Endometrial microvascular endothelial cells (primary cell): Measurements from ENCODE around the gene ENDOU. TPM values are rescaled to one million over a fixed set of nuclear protein-coding genes. Genes with fewer than 3 reads are reported as not detected.

ENCODE experiments used
- in situ Hi-C: cut with HindIII; loops from 2 replicates; pipeline ENCODE4 v1.10.0; 2017; ENCODE audit warnings: low sequenced_read_pairs, low pct_unique_long_range_greater_than_20kb; ENCODE audit errors: inconsistent ontology term
- total RNA-seq: library from RNA; depleted of rRNA; stranded (reverse); fragments of >200 nt; gene quantifications from one replicate; pipeline ENCODE4 v1.2.3, GENCODE V29; 2015; ENCODE audit errors: inconsistent ontology term

The ENDOU gene
- total RNA-seq, 1 donor from 2014 or later: not detected

DNA sequence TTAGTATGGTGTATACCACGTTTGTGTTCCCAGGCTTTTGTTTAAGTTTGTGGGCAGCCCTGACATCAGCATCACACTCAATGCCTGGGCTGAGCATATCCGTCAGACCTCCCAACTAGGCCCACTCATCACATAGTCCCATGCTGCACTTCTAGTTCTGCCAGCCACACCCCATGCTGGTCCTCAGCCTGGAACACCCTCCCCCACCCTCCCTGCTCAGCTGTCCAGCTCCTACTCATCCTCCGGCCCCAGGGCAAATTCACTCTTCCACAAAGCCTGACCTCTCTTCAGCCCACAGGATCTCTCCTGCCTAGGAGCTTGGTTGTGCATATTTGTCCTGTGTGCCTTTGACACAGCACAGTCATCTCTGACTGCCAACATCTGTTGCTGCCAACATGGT, 3.9 kb upstream of the ENDOU start:
- in situ Hi-C loops: no loop called here

DNA sequence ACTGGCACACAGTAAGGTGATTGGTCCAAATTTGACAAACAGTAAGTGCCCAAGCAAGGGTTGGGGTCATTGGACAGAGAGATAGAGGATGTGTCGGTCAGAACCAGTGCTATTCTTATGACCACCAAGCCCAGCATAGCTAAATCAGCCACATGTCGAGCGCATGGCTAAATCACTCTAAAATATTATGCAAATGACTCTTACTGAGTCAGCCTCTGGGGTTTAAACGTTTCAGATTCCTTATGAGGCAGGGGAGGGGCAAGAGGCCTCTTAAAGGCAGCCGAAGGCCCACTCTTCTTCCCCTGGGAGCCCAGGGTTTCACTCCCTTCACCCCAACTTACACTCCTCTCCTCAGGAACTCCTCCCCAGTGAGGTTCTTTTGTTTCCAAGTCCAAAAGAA, 603 bp upstream of the ENDOU start:
- in situ Hi-C loops: no loop called here

DNA sequence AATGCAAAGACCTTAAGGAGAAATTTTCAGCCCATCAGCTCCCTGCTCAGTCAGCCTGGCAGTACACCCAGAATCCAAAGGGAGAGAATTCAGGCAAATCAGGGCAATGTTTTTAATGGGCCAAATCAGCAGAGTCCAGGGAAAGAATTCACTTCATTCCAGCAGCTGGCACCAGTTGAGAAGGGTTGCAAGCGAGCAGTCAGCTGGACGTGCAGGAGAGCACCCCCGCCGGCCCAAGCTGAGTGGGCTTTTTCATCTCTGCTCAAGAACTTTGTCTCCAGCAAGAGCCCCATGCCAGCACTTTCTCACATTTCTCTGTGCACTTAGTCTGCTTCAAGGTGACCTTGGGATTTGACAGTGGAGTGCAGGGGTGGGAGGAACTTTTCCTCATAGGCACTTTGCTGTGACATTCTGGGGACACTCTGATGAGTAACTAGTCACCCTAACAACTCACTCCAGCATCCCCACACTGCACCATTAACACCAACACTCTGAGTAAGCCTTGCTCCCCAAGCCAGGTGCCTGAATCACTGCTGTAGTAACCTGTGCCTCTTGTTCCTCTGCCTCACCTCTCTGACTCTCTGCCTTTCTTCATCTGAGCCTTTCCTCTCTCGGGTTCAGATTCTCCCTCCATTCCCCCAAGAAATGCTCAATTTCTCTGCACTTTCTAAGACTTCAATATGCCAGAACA, 2.2 kb downstream of the ENDOU start:
- in situ Hi-C loops: no loop called here

DNA sequence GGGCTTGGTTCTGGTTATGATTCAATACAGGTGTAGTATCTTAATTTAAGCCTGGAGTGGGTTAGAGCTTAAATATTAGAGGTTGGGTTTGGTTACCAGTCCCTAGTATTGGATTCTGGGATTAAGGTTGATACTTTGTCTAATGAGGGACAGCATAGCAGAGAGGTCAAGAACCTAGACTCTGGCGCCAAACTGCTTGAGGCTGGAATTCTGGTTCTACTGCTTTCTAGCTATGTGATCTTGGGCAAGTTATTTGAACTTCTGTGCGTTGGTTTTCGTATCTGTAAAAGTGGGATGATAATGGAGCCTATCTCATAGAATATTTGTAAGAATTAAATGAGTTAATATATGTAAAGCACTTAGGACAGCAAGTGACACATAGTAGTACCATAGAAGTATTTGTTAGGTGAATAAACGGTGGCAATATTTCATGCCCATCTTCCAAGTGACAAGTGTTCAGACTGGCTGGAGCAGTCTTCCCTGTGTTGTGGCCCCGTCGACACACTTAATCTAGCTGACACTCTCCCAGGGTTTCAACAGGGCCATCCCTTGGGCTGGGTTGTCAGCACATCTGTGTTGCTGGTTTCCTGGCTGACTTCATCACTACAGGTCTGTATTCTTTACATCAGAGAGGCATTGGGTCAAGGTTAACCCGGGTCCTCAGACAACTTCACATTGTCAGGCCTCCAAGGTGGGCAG, 3.0 kb downstream of the ENDOU start:
- in situ Hi-C loops: no loop called here

DNA sequence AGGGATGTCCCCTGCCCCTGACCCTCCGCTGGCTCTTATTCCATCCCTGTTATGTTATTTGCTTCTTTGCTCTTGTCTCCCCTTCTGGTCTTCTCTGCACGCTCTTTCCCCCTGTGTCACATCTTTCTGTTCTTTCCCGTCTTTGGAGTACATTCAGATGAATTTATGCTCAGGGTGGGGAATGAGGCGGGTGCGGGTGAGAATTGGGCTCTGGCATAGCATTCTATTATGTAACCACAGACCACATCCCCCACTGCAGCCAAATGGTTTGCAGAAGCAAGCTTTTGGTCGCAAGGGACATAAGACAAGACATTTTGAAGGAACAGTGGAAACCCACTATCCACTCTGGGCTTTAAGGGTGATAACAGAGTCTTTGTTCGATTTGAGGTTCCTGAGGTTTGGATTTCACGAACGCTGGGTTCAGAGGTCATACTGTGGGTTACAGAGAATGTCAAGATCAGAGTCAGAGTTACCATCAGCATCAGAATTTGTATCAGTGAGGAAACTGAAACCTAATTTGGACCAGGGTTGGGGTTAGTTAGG, 3.8 kb downstream of the ENDOU start:
- in situ Hi-C loops: no loop called here

DNA sequence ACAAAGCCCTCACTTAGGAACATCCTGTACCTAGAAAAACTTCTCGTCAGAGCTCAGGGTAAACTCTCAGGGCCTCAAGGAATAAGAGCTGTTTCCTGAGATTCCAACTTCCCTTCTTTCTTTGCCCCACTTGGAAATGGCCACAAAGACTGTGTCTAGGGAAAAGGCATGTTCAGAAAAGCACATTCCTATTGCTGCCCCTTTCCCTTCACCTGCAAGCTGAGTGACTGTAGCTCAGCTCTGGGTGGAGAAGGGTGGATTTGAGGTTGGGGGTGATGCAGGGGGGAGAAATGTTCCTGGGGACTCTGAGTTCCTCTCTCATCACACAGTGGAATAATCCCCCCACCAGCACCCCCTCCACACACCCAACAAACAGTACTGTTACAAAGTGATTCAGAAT, 6.8 kb downstream of the ENDOU start:
- in situ Hi-C loops: no loop called here

DNA sequence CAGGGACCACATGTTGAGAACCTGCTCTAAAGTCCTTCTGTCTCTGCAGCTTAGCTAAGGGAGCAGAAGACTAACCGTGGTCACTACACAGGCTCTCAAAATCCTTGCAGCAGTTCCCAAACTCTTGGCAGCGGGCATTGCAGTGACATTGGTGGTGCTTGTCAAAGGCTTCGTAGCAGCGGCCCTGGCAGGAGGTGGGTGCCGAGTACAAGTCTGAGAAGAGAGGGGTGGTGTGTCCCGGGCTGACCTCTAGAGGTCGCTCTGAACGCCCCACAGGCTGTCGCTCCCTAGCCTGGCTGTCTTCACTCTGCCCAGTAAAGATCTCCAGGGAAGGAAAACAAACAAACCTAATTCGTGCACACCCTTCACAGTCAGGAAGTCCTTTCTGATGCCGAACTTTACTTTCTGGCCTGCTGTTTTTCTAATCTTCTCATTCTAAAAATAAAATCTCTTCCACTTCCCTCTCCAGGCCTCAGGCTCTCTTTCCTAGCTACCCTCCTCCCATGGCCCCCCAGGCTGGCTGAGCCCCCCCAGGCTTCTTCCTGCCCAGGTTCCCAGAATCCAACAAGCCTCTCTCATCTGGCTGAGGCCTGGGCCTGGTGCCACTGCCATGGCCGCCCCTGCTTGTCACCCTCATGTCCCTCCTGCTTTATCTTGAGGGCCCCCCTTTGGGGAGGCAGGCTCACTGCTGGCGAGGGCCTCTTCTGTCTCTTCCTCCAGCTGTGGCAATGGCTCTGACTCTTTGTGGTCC, 7.7 kb downstream of the ENDOU start:
- in situ Hi-C loops: no loop called here

DNA sequence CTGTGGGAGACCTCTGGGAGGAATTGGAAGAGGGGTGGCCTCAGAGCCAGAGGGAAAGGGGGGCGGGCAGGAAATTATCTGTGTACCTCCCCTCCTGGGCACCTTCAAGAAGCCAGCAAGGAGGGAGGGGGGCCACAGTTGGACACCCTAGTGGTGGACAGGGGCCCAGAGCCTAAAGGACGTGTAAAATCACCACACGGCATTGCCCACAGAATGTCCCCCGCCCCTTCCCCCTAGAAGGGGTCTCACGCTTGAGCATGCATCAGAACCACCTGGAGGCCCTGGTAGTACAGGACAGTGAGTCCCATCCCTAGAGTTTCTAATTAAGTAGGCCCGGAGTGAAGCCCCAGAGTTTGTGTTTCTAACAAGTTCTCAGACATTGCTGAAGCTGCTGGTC, 8.2 kb downstream of the ENDOU start:
- in situ Hi-C loops: no loop called here

DNA sequence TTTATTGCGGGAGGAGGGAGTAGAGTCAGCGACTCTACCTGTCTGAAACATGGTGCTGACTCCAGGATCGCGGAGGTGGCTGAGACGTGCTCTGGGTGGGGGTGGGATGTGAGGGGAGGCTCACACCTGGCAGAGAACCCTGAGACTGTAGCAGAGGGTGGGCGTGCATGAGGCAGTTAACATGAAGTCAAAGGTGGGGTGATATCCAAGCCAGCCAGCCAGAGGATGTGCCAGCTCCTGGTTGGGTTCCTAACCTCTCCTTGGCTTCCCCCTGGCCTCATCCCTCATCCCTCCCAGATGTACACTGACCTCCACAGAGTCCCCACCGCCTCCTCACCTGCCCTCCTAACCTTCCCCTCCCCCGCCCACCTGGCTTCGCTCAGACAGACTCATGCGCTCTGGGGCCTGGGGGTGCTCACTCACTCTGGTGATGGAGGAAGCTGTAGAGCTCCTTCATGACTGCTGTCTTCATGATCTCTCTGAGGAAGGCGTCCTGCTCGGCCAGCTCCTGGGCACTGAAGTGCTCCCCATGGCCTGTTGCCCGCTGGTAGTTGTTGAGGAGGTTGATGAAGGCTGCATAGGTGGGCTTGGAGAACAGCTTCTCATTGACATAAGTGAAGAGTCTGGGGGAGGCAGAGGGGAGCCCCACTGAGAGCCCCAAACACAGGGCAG, 9.3 kb downstream of the ENDOU start:
- in situ Hi-C loops: no loop called here

DNA sequence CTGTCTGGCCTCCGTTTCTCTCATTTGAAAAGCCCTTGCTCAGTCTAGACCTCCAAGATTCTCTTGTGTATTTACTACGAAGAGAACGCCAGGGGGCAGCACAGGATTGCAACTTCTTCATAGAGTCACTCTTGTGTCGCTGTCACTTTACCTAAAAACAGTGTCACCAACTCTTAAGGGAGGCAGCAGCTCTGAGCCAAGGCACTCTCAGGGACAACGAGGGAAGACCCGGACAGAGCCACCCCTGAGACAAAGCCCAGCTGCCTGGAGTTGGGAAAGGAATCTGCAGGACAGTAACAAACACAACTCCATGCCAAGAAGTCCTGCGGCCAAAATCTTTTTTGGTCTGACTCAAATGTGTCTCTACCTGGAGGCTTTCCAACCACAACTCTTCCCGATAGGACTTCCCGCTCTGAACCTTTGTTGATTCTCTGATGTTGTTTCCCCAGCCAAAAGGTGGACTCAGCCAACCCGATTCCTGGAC, 9.9 kb downstream of the ENDOU start:
- in situ Hi-C loops: no loop called here

DNA sequence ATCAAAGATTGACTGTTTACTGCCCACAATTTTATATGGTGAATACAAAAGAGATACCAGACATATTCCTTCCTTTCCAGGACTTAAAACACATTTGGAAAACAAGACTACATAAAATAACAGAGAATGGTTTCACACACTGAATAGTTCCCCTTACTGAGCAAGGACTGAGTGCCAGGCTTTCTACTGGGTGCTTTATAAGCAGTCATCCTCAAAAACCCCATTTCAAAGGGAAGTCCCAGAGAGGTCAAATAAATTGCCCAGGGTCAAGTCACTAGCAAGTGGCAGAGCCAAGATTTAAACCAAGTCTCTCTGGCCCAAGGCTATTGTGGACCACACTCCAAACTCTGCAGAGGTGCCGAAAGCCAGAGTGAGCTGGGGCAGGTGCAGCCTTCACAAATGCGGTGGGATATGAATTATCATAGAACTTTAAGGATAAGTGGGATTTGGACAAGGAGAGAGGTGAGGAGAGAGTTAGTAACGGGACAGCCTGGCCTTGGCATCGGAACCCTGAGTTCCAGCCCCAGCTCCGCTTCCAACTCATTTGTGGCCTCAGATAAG, 10.4 kb downstream of the ENDOU start:
- in situ Hi-C loops: no loop called here

DNA sequence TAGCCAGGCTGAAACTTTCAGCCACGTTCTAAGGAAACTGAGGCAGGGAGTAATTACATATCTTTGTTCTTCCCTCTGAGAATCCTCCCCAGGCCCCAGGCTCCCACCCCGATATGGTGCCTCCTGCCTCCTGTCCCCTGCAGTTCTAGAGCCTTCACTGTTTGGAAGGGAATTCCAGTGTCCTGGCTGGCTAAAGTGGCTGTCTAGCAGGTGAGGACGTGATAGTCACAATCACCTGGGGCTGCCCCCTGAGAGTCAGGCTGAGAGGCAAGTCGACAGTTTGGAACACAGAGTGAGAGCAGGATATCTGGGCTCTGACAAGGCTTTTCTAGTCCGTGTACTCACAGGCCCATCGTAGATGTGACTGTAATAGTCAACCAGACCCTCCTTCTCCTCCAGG, 13.1 kb downstream of the ENDOU start:
- in situ Hi-C loops: no loop called here

DNA sequence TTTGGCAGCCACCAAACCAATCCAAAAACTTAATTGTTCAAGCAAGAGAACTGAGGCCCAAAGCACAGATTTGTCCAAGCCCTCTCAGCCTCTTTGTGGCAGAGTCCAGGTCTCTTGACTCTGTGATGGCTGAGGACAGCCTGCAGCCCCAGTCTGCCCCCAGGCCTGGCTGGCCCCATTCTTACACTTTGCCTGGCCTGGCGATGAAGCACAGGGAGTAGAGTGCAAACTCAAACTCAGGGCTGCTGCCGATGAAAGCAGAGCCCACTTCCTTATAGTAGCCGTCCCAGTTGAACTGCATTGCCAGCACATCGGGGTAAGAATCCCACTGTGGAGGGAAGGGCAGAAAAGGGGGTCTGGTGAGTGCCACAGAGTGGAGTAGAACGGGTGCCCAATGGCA, 13.8 kb downstream of the ENDOU start:
- in situ Hi-C loops: no loop called here

DNA sequence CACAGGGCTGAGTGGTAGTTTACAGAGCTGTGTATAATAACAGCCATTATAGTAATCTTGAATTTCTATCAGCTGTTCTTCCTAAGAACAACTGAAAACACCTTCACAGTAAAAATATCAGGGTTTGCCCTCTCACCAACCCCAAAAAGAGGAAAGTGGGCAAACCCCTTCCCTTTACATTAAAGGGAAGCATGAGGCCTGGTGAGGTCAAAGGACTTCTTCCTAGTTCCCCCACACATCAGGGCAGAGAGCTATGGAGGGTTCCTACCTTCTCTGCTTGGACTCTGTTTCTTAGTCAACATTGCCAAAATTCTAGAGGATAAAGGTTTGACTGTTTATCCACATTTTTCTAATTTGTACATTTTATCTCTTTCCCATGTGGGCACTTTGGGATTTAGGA, 15.0 kb downstream of the ENDOU start:
- in situ Hi-C loops: no loop called here

DNA sequence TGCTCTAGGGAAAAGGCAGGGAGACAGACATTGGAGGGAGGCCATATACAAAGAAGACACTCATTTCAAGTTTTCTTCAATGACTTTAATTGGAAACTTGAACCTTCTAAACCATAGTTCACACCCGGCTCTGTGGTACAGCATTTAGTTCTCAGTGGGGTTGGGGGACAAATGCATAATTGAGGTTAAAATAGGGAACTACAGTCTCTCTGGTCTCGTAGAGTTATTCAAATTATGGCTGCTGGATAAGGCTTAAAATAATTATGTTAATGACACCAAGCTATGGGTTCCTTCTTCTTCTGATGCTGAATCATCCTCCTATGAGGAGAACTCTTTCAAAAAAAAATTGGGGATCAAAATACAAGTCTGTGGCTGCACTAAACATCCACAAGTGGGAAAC, 15.6 kb downstream of the ENDOU start:
- in situ Hi-C loops: no loop called here

DNA sequence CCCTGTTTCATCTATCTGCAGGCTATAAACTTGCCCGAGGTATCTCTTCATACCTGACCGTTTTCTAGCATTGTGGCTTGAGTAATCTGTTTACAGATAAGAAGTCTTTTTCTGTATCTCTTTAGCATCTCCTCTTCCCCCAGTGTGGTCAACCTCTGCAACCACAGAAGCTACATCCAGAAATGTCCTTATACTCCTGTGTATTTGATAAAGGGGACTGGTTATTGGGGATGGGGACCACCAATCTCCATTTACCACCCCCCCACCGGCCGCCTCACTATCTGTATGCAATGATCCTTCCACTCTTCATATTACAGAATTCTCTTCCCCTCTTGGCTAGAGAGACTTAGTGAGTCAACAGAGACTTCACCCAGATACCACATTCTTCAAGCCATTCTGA, 16.1 kb downstream of the ENDOU start:
- in situ Hi-C loops: no loop called here

DNA sequence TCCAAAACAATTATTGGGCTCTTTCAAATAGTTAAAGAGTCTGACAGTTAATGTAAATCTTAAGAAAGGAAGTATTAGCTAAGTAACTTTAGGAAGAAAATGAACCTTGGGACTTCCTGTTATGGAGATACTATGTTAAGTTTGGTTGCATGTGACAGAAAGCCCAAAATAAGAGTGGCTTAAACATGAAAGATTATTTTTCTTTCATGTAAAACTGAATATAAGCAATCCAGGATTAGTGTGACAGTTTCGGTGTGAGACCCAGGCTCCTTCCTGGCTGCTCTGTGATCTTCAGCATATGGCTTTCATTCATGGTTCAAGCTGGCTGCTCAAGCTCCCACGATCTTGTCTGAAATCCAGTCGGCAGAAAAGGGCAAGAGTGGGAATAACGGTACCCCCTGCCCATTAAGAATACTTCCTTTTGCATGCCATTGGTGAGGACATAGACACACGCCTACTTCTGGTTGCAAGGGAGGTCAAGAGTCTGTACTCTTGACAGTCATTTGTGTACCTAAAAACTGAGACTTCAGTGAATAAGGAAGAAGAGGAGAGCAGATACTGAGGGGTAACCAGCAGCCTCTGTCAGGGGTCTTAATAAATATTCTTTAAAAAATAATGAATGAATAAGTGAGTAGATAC, 17.3 kb downstream of the ENDOU start:
- in situ Hi-C loops: no loop called here

DNA sequence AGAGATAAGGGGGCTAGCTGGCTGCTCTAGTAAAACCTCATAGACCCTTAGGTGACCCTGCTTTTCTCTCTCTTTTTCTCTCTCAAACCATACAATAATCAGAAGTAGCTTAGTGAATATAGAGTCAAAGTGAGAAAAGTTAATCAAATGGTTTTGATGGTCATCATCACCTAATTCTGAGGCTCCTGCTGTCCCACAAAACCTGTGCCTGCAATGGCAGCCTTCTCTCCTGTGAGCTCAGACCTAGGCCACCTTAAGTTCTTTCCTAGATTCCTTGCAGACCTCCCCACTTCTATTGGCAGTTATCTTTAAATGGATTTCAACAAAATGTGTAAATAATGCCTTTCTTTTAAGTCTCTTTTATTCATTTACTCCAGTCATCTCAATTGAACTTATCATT, 17.9 kb downstream of the ENDOU start:
- in situ Hi-C loops: no loop called here
